WTC11 (cell line): ENCODE data around the gene ZNF835. TPM values are rescaled to one million over a fixed set of nuclear protein-coding genes. Genes with fewer than 3 reads are reported as not detected.

Source experiments
- ATAC-seq: fragments of 200-7000 bp; cut with Tn5 transposase; 2 replicates; pipeline ENCODE4 v1.10.0; 2021; ENCODE audit warnings: mild to moderate bottlenecking, moderate library complexity
- CTCF ChIA-PET: fragments of 300-600 bp; sonication (Branson Sonifier 250); formaldehyde crosslinking; loops from one replicate; lab custom pipeline; 2021; ENCODE audit warnings: antibody characterized with exemption; lab: Charles Lee
- POLR2A ChIA-PET: fragments of 350-600 bp; sonication (Branson Sonifier 250); formaldehyde crosslinking; loops from one replicate; lab custom pipeline; 2021; ENCODE audit warnings: antibody characterized with exemption; lab: Charles Lee
- DNase-seq: peaks from one replicate; pipeline ENCODE4 v3.0.0; 2021; ENCODE audit warnings: low spot score
- H3K27ac Mint-ChIP-seq: 2 replicates; pipeline ENCODE4 v1.8.0; 2021; ENCODE audit warnings: mixed read lengths
- H3K27me3 Mint-ChIP-seq: 2 replicates; pipeline ENCODE4 v1.8.0; 2021; ENCODE audit warnings: low read depth, mild to moderate bottlenecking, moderate library complexity, mixed read lengths
- H3K36me3 Mint-ChIP-seq: 2 replicates; pipeline ENCODE4 v1.8.0; 2021; ENCODE audit warnings: mixed read lengths
- H3K4me1 Mint-ChIP-seq: 2 replicates; pipeline ENCODE4 v1.8.0; 2022; ENCODE audit warnings: mixed read lengths
- H3K4me3 Mint-ChIP-seq: 2 replicates; pipeline ENCODE4 v1.8.0; 2021; ENCODE audit warnings: mild to moderate bottlenecking, moderate library complexity, mixed read lengths
- H3K9me3 Mint-ChIP-seq: 2 replicates; pipeline ENCODE4 v1.8.0; 2021; ENCODE audit warnings: mixed read lengths
- ATF1 ChIP-seq: sonication (generic); formaldehyde crosslinking; IDR thresholded peaks from 2 replicates; pipeline ENCODE4 v1.8.1; 2023; ENCODE audit warnings: mild to moderate bottlenecking, moderate library complexity, missing genetic modification reagents
- CDX4 ChIP-seq: fragments of 250-450 bp; sonication (Bioruptor Pico); IDR thresholded peaks from 2 replicates; pipeline ENCODE4 v1.9.0; 2021; ENCODE audit warnings: moderate library complexity, mild to moderate bottlenecking, inconsistent platforms, borderline replicate concordance
- CREB1 ChIP-seq: sonication (generic); formaldehyde crosslinking; IDR thresholded peaks from 2 replicates; pipeline ENCODE4 v1.8.0; 2023; ENCODE audit warnings: mild to moderate bottlenecking, missing genetic modification reagents
- E2F1 ChIP-seq: sonication (generic); formaldehyde crosslinking; IDR thresholded peaks from 2 replicates; pipeline ENCODE4 v1.8.0; 2022; ENCODE audit warnings: mild to moderate bottlenecking, missing genetic modification reagents
- FOXP1 ChIP-seq: sonication (generic); formaldehyde crosslinking; IDR thresholded peaks from 2 replicates; pipeline ENCODE4 v1.8.0; 2022; ENCODE audit warnings: missing genetic modification reagents, mild to moderate bottlenecking, moderate library complexity, borderline replicate concordance
- IRF2 ChIP-seq: sonication (generic); formaldehyde crosslinking; IDR thresholded peaks from 2 replicates; pipeline ENCODE4 v1.8.0; 2022; ENCODE audit warnings: low read depth, missing genetic modification reagents, borderline replicate concordance
- NFE2L1 ChIP-seq: sonication (generic); formaldehyde crosslinking; IDR thresholded peaks from 2 replicates; pipeline ENCODE4 v1.8.1; 2023; ENCODE audit warnings: missing genetic modification reagents
- NR3C1 ChIP-seq: sonication (generic); formaldehyde crosslinking; conservative IDR thresholded peaks from 2 replicates; pipeline ENCODE4 v1.8.1; 2023; ENCODE audit warnings: low read depth, mild to moderate bottlenecking, missing genetic modification reagents
- RORB ChIP-seq: fragments of 250-450 bp; sonication (Bioruptor Pico); IDR thresholded peaks from 2 replicates; pipeline ENCODE4 v1.9.0; 2021; ENCODE audit warnings: mild to moderate bottlenecking
- SOX15 ChIP-seq: fragments of 250-450 bp; sonication (Bioruptor Pico); IDR thresholded peaks from 2 replicates; pipeline ENCODE4 v1.9.0; 2021; ENCODE audit warnings: mild to moderate bottlenecking
- ZBTB43 ChIP-seq: sonication (generic); formaldehyde crosslinking; IDR thresholded peaks from 2 replicates; pipeline ENCODE4 v1.8.1; 2023; ENCODE audit warnings: mild to moderate bottlenecking, missing genetic modification reagents
- ZNF425 ChIP-seq: fragments of 250-450 bp; sonication (Bioruptor Pico); conservative IDR thresholded peaks from 2 replicates; pipeline ENCODE4 v1.9.0; 2021; ENCODE audit warnings: mild to moderate bottlenecking
- total RNA-seq: library from RNA; stranded (reverse); gene quantifications from 3 replicates; pipeline ENCODE4 v1.2.3, GENCODE V29; 2021
- TF ChIP-seq, protein P1 (sequence below): sonication (generic); formaldehyde crosslinking; IDR thresholded peaks from 2 replicates; pipeline ENCODE4 v1.8.1; 2022; ENCODE audit warnings: mild to moderate bottlenecking, moderate library complexity, missing genetic modification reagents
- TF ChIP-seq, protein P2 (sequence below): sonication (generic); formaldehyde crosslinking; IDR thresholded peaks from 2 replicates; pipeline ENCODE4 v1.8.0; 2022; ENCODE audit warnings: mild to moderate bottlenecking, missing genetic modification reagents
- TF ChIP-seq, protein P3 (sequence below): fragments of 250-450 bp; sonication (Bioruptor Pico); IDR thresholded peaks from 2 replicates; pipeline ENCODE4 v1.8.0; 2021; ENCODE audit warnings: mild to moderate bottlenecking
- TF ChIP-seq, protein P4 (sequence below): sonication (generic); formaldehyde crosslinking; IDR thresholded peaks from 2 replicates; pipeline ENCODE4 v1.8.1; 2023; ENCODE audit warnings: mild to moderate bottlenecking, missing genetic modification reagents

The ZNF835 gene
- total RNA-seq, 1 experiment from 2014 or later, result 0.17 TPM

DNA sequence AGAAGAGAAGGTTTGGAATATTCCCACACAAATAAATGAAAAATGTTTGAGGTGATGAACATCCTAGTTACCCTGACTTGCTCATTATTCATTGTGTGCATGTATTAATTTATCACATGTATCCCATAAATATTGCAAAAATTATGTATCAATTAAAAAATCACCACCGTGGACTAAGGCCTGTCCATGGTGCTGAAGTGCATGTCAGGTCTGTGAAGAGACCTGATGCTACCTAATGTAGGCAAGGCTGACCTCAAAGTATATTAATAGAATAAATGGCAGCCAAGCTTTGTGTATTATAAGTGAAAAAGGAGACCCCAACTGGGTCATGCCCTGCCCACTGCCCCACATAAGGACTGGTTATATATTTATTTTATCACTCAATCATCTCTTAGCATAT, 34.4 kb upstream of the ZNF835 start (continued):
- TF ChIP-seq E2F1 (CRISPR knock-in tag), result no peak
- TF ChIP-seq, protein P1, sequence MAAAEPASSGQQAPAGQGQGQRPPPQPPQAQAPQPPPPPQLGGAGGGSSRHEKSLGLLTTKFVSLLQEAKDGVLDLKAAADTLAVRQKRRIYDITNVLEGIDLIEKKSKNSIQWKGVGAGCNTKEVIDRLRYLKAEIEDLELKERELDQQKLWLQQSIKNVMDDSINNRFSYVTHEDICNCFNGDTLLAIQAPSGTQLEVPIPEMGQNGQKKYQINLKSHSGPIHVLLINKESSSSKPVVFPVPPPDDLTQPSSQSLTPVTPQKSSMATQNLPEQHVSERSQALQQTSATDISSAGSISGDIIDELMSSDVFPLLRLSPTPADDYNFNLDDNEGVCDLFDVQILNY (CRISPR knock-in tag), result no peak
- TF ChIP-seq, all 79 proteins: peak for 0

GRCh38 chr19:56701895-56702294, 30.3 kb upstream of the ZNF835 start:
- peaks cover 78% of the 10 kb centered on the region for H3K9me3 Mint-ChIP-seq
- H3K4me1 Mint-ChIP-seq, result no peaks in the 10 kb centered on the region
- peaks cover 75% of the 10 kb centered on the region for H3K36me3 Mint-ChIP-seq
- TF ChIP-seq CREB1 (CRISPR knock-in tag) (no peak), RORB (CRISPR knock-in tag) (no peak), SOX15 (CRISPR knock-in tag) (no peak), ATF1 (CRISPR knock-in tag) (no peak), ZNF425 (CRISPR knock-in tag) (no peak), NFE2L1 (no peak), FOXP1 (CRISPR knock-in tag) (no peak), ZBTB43 (CRISPR knock-in tag) (no peak), IRF2 (CRISPR knock-in tag) (no peak), E2F1 (CRISPR knock-in tag) (no peak), CDX4 (CRISPR knock-in tag) (no peak)
- TF ChIP-seq, protein P2, sequence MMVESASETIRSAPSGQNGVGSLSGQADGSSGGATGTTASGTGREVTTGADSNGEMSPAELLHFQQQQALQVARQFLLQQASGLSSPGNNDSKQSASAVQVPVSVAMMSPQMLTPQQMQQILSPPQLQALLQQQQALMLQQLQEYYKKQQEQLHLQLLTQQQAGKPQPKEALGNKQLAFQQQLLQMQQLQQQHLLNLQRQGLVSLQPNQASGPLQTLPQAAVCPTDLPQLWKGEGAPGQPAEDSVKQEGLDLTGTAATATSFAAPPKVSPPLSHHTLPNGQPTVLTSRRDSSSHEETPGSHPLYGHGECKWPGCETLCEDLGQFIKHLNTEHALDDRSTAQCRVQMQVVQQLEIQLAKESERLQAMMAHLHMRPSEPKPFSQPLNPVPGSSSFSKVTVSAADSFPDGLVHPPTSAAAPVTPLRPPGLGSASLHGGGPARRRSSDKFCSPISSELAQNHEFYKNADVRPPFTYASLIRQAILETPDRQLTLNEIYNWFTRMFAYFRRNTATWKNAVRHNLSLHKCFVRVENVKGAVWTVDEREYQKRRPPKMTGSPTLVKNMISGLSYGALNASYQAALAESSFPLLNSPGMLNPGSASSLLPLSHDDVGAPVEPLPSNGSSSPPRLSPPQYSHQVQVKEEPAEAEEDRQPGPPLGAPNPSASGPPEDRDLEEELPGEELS (CRISPR knock-in tag), result no peak
- ATAC-seq, result no peak
- ChIA-PET CTCF (no interaction called here), POLR2A (no interaction called here)
- H3K27ac Mint-ChIP-seq, result no peak overlapping the region
- H3K27me3 Mint-ChIP-seq, result peaks cover 12% of the 10 kb centered on the region
- DNase-seq, result no peak
- H3K4me3 Mint-ChIP-seq, result no peak overlapping the region

DNA sequence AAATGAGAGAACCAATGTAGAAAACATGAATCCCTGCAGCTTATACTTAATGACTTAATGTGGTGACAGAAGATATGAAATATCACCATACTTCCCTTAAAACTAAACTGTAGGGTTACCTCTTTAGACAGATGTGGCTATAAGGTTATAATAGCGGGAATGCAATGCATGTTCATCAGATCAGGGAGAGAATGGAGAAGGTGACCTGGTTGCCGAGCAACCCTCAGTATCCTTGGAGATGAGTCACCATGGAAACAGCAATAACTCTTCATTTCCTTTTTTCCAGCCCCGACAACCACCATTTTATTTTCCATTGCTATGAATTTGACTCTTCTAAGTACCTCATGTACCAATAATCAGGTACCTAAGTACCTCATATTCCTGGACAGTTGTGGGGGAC, 28.0 kb upstream of the ZNF835 start:
- ATAC-seq, result no peak
- peaks cover 68% of the 10 kb centered on the region for H3K9me3 Mint-ChIP-seq
- H3K36me3 Mint-ChIP-seq, result peaks cover 61% of the 10 kb centered on the region
- no peaks in the 10 kb centered on the region for H3K4me1 Mint-ChIP-seq
- H3K27me3 Mint-ChIP-seq, result peaks cover 8% of the 10 kb centered on the region
- no peak overlapping the region for H3K4me3 Mint-ChIP-seq
- no peak for DNase-seq
- POLR2A ChIA-PET, result no interaction called here
- no peak overlapping the region for H3K27ac Mint-ChIP-seq
- CTCF ChIA-PET, result no interaction called here
- no peak for TF ChIP-seq NR3C1
- TF ChIP-seq, protein P3, sequence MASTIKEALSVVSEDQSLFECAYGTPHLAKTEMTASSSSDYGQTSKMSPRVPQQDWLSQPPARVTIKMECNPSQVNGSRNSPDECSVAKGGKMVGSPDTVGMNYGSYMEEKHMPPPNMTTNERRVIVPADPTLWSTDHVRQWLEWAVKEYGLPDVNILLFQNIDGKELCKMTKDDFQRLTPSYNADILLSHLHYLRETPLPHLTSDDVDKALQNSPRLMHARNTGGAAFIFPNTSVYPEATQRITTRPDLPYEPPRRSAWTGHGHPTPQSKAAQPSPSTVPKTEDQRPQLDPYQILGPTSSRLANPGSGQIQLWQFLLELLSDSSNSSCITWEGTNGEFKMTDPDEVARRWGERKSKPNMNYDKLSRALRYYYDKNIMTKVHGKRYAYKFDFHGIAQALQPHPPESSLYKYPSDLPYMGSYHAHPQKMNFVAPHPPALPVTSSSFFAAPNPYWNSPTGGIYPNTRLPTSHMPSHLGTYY (CRISPR knock-in tag), result no peak
- TF ChIP-seq E2F1 (CRISPR knock-in tag), result no peak
- TF ChIP-seq, protein P4, sequence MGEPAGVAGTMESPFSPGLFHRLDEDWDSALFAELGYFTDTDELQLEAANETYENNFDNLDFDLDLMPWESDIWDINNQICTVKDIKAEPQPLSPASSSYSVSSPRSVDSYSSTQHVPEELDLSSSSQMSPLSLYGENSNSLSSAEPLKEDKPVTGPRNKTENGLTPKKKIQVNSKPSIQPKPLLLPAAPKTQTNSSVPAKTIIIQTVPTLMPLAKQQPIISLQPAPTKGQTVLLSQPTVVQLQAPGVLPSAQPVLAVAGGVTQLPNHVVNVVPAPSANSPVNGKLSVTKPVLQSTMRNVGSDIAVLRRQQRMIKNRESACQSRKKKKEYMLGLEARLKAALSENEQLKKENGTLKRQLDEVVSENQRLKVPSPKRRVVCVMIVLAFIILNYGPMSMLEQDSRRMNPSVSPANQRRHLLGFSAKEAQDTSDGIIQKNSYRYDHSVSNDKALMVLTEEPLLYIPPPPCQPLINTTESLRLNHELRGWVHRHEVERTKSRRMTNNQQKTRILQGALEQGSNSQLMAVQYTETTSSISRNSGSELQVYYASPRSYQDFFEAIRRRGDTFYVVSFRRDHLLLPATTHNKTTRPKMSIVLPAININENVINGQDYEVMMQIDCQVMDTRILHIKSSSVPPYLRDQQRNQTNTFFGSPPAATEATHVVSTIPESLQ (CRISPR knock-in tag), result no peak
